PC-3 (cell line): ENCODE results near the gene SUSD4. TPM values are rescaled to one million over a fixed set of nuclear protein-coding genes. Genes with fewer than 3 reads are reported as not detected.

Experiments used
- ATAC-seq: fragments of 200-7000 bp; cut with Tn5 transposase; 2 replicates; pipeline ENCODE4 v1.9.1; 2020; ENCODE audit warnings: mild to moderate bottlenecking, moderate library complexity
- BruUV-seq: library from RNA; stranded (reverse); fragments of 400-500 nt; replicated peaks from 2 replicates; lab custom pipeline; 2021; lab: Mats Ljungman, UMichigan
- CTCF ChIA-PET: fragments of 300-600 bp; sonication (Branson Sonifier 250); formaldehyde crosslinking; loops from one replicate; lab custom pipeline; 2022; ENCODE audit warnings: antibody characterized with exemption; lab: Charles Lee
- POLR2A ChIA-PET: fragments of 300-600 bp; sonication (Branson Sonifier 250); formaldehyde crosslinking; loops from one replicate; lab custom pipeline; 2022; ENCODE audit warnings: antibody characterized with exemption; ENCODE audit not compliant: unreplicated experiment; lab: Charles Lee
- DNase-seq: peaks from one replicate; pipeline ENCODE4 v3.0.0-alpha.2; 2015
- H2AFZ ChIP-seq: fragments of 300-600 bp; sonication (generic); 2 replicates; pipeline ENCODE4 v1.6.0; 2016; ENCODE audit warnings: antibody characterized with exemption, low read length
- H3F3A ChIP-seq: fragments of 300-600 bp; sonication (generic); one replicate; pipeline ENCODE4 v1.6.0; 2017; ENCODE audit warnings: antibody characterized with exemption, low read length, control low read depth, mild to moderate bottlenecking; ENCODE audit not compliant: unreplicated experiment
- H3K27ac ChIP-seq: fragments of 300-600 bp; sonication (generic); 2 replicates; pipeline ENCODE4 v1.5.1; 2016; ENCODE audit warnings: mild to moderate bottlenecking, low read length
- H3K27me3 ChIP-seq: fragments of 300-600 bp; sonication (generic); 2 replicates; pipeline ENCODE4 v1.6.1; 2016; ENCODE audit warnings: low read length, mixed read lengths
- H3K36me3 ChIP-seq: fragments of 300-600 bp; sonication (generic); 2 replicates; pipeline ENCODE4 v1.6.1; 2016; ENCODE audit warnings: low read depth, mixed run types, low read length, mixed read lengths
- H3K4me1 ChIP-seq: fragments of 300-600 bp; sonication (generic); 2 replicates; pipeline ENCODE4 v1.5.1; 2016; ENCODE audit warnings: low read length; ENCODE audit not compliant: insufficient read depth
- H3K4me2 ChIP-seq: fragments of 300-600 bp; sonication (generic); 2 replicates; pipeline ENCODE4 v1.6.0; 2016; ENCODE audit warnings: low read length
- H3K4me3 ChIP-seq: fragments of 300-600 bp; sonication (generic); 2 replicates; pipeline ENCODE4 v1.5.1; 2016; ENCODE audit warnings: mild to moderate bottlenecking, low read length, mixed read lengths
- H3K79me2 ChIP-seq: fragments of 300-600 bp; sonication (generic); 2 replicates; pipeline ENCODE4 v1.6.1; 2017; ENCODE audit warnings: low read length, mixed read lengths
- H3K9ac ChIP-seq: fragments of 300-600 bp; sonication (generic); 2 replicates; pipeline ENCODE4 v1.6.0; 2016; ENCODE audit warnings: mild to moderate bottlenecking, low read length
- H3K9me2 ChIP-seq: fragments of 300-600 bp; sonication (generic); replicated peaks from 2 replicates; pipeline ENCODE4 v1.6.1; 2016; ENCODE audit warnings: mixed run types, low read length, mixed read lengths
- H3K9me3 ChIP-seq: fragments of 300-600 bp; sonication (generic); 2 replicates; pipeline ENCODE4 v1.6.1; 2016; ENCODE audit warnings: low read length, mixed read lengths
- H4K20me1 ChIP-seq: fragments of 300-600 bp; sonication (generic); 2 replicates; pipeline ENCODE4 v1.6.1; 2016; ENCODE audit warnings: low read length, mixed read lengths
- EZH2 ChIP-seq: fragments of 300-600 bp; sonication (generic); IDR thresholded peaks from one replicate; pipeline ENCODE4 v1.6.1; 2017; ENCODE audit warnings: antibody characterized with exemption, mild to moderate bottlenecking, low read length; ENCODE audit not compliant: unreplicated experiment
- EZH2phosphoT487 ChIP-seq: fragments of 300-600 bp; sonication (generic); IDR thresholded peaks from 2 replicates; pipeline ENCODE4 v1.6.1; 2018; ENCODE audit warnings: mild to moderate bottlenecking, antibody characterized with exemption, low read length, borderline replicate concordance
- intact Hi-C: fragments of 100-400 bp; cut with micrococcal nuclease; formaldehyde crosslinking; loops from 2 replicates; pipeline ENCODE4 v1.9.0; 2023
- total RNA-seq: library from RNA; depleted of rRNA; stranded (reverse); fragments of >200 nt; gene quantifications from 2 replicates; pipeline ENCODE4 v1.2.3, GENCODE V29; 2014
- TF ChIP-seq, protein P1 (sequence below): fragments of 300-600 bp; sonication (generic); conservative IDR thresholded peaks from 2 replicates; pipeline ENCODE4 v1.5.1; 2017; ENCODE audit warnings: antibody characterized with exemption, low read depth, mild to moderate bottlenecking, low read length

The SUSD4 gene
- total RNA-seq, 1 experiment from 2014 or later, result 5.2 TPM

- no peaks in the 10 kb centered on the region for H3K9me3 ChIP-seq
- H3K36me3 ChIP-seq, result no peaks in the 10 kb centered on the region
- H3K4me2 ChIP-seq, result no peak overlapping the region
- POLR2A ChIA-PET, result no interaction called here
- BruUV-seq, result no TSS peak
- no peaks in the 10 kb centered on the region for H3K79me2 ChIP-seq
- H3K9ac ChIP-seq, result no peak overlapping the region
- CTCF ChIA-PET, result no interaction called here
- H4K20me1 ChIP-seq, result no peaks in the 10 kb centered on the region
- H3F3A ChIP-seq, result no peaks in the 10 kb centered on the region
- no peak overlapping the region for H3K4me3 ChIP-seq
- no peak overlapping the region for H2AFZ ChIP-seq
- intact Hi-C loops, result no loop called here
- no peaks in the 10 kb centered on the region for H3K9me2 ChIP-seq
- TF ChIP-seq, protein P1, sequence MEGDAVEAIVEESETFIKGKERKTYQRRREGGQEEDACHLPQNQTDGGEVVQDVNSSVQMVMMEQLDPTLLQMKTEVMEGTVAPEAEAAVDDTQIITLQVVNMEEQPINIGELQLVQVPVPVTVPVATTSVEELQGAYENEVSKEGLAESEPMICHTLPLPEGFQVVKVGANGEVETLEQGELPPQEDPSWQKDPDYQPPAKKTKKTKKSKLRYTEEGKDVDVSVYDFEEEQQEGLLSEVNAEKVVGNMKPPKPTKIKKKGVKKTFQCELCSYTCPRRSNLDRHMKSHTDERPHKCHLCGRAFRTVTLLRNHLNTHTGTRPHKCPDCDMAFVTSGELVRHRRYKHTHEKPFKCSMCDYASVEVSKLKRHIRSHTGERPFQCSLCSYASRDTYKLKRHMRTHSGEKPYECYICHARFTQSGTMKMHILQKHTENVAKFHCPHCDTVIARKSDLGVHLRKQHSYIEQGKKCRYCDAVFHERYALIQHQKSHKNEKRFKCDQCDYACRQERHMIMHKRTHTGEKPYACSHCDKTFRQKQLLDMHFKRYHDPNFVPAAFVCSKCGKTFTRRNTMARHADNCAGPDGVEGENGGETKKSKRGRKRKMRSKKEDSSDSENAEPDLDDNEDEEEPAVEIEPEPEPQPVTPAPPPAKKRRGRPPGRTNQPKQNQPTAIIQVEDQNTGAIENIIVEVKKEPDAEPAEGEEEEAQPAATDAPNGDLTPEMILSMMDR, result no peak
- no peak for TF ChIP-seq EZH2phosphoT487
- no peak for TF ChIP-seq EZH2
- H3K27me3 ChIP-seq, result no peaks in the 10 kb centered on the region
- H3K4me1 ChIP-seq, result no peaks in the 10 kb centered on the region
- ATAC-seq (no peak), DNase-seq (no peak)
- no peak overlapping the region for H3K27ac ChIP-seq
These were observed 153.8 kb downstream of the SUSD4 start for GRCh38 chr1:223209992-223210787.

- ChIA-PET POLR2A (no interaction called here), CTCF (no interaction called here)
These were observed 154.6 kb downstream of the SUSD4 start for GRCh38 chr1:223209293-223209898.

More at GRCh38 chr1:223209293-223209898, 154.6 kb downstream of the SUSD4 start:
- Histone ChIP-seq H3K9me2 (no peaks in the 10 kb centered on the region), H3K36me3 (no peaks in the 10 kb centered on the region), H4K20me1 (no peaks in the 10 kb centered on the region), H2AFZ (no peak overlapping the region), H3K4me3 (no peak overlapping the region), H3K4me1 (no peaks in the 10 kb centered on the region), H3K27ac (no peak overlapping the region), H3F3A (no peaks in the 10 kb centered on the region), H3K9me3 (no peaks in the 10 kb centered on the region), H3K79me2 (no peaks in the 10 kb centered on the region), H3K9ac (no peak overlapping the region), H3K27me3 (no peaks in the 10 kb centered on the region), H3K4me2 (no peak overlapping the region)
- no peak for ATAC-seq
- intact Hi-C loops, result no loop called here
- no TSS peak for BruUV-seq
- TF ChIP-seq EZH2, result no peak
- TF ChIP-seq, protein P1, result no peak
- no peak for TF ChIP-seq EZH2phosphoT487
- no peak for DNase-seq
